NCI-H146 treated with DMSO at 0.1 percent for 48 hours (cell line): Measurements from ENCODE around the gene MAP2K1.
"Not testable (repeated sequence)": the region's sequence is repeated elsewhere in the genome, so short reads cannot be mapped to it uniquely, and the experiment has no call there.

Source experiments
- DNase-seq: peaks from one replicate; lab custom pipeline; 2025; ENCODE audit not compliant: unreplicated experiment; lab: John Stamatoyannopoulos, UW

The MAP2K1 gene

DNA sequence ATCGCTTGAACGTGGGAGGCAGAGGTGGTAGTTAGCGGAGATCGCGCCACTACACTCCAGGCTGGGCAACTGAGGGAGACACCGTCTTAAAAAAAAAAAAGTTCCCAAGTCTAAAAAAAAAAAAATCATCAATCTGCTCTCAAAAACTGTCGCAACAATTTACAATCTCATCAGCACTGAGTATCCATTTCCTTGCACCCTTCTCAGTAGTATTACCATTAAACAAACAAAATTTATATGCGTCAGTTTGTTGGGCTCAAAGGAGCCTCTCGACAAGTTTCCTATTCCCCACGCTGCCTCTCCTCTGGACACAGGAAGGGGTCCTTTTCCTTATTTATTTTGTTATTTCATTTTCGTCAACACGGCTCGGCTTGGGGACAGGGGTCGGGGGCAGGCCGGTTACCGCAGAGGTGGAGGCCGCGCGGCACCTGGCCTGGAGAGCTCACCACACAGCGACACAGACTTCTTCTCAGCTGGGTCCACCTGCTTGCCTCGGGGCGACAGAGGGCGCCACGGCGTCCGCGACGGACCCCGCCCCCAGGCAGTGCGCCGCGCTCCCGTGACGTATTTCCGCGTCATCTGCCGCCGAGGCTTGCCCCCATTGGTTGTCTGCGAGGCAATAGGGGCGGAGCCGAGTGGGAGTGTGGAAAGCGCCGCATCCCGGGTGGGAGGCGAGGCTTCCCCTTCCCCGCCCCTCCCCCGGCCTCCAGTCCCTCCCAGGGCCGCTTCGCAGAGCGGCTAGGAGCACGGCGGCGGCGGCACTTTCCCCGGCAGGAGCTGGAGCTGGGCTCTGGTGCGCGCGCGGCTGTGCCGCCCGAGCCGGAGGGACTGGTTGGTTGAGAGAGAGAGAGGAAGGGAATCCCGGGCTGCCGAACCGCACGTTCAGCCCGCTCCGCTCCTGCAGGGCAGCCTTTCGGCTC lies at the start of gene MAP2K1:
MAP2K1 (plus strand) TSS at position 709 of the 920 bp plus-strand sequence. CDS start 436 bp downstream, outside the sequence.
- DNase-seq, result peak; percentile 88

GRCh38 chr15:66348530-66348929 lies 38.2 kb upstream of the MAP2K1 start:
- not testable (repeated sequence) for DNase-seq

DNA sequence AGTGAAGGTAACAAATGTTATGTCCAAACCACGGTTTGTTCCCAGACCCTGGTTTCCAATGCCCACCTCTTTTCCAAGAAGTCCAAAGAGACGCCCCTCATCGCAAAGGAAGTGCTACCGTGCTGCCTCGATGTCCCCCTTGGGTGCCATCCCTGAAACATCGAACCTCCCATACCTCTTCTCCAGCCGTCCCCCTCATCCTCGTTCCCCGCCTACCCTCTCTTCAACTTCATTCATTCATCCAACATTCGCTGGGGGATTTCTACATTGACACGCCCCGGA lies 30.7 kb upstream of the MAP2K1 start:
- DNase-seq, result no peak

DNA sequence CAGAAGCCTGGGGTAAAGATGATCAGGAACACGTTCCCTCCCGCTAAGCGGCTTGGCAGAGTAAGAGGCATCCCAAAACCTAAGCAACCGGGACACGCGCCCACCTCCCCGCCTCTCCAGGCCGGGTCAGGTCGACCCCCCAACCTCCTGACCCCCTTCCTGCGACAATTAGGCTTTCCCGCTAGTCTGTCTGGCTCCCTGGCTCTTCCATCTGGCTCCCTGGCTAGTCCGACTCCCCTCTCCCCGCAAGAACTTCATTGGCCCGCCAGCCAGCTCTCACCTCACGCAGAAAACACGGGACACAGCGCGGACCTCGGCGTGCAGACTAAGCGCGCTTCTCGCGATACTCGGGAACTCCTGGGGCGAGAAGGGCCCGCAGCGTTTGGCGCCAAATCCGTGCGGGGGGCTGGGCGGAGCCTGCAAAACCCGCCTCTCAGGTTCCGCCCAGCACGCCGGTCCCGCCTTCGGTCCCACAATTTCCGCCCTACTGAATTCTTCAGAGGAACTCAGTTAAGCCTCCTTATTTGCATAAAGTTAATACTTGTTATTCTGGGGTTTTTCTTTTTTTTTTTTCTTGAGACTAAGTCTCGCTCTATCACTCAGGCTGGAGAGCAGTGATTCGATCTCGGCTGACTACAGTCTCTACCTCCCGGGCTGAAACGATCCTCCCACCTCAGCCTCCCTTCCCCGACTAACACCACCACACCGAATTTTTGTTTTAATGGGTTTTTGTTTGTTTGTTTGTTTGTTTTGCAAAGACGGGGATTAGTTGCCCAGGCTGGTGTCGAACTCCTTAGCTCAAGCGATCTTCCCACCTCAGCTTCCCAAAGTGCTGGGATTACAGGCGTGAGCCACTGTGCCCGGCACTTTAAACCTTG lies 30.1 kb upstream of the MAP2K1 start, which contains the start of gene TIPIN:
TIPIN (minus strand) TSS at position 327 of the 878 bp plus-strand sequence. CDS start 3,738 bp downstream, outside the sequence.
- peak; percentile 72 for DNase-seq

DNA sequence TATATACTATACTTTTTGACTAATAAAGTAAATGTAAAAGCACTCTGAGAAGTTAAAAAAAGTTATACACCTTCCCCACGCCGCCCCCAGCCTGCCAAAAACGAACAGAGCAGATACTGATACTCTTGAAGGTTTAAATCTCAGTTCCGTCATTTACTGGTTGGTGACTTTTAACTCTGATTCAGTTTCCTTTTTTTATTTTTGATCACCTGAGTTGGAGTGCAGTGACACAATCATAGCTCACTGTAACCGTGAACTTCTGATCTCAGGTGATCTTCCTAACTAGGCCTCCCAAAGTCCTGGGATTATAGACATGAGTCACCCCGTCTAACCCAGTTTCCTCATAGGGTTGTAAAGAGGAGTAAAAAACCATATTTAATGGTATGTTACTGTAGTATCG lies 27.0 kb upstream of the MAP2K1 start:
- DNase-seq, result no peak

DNA sequence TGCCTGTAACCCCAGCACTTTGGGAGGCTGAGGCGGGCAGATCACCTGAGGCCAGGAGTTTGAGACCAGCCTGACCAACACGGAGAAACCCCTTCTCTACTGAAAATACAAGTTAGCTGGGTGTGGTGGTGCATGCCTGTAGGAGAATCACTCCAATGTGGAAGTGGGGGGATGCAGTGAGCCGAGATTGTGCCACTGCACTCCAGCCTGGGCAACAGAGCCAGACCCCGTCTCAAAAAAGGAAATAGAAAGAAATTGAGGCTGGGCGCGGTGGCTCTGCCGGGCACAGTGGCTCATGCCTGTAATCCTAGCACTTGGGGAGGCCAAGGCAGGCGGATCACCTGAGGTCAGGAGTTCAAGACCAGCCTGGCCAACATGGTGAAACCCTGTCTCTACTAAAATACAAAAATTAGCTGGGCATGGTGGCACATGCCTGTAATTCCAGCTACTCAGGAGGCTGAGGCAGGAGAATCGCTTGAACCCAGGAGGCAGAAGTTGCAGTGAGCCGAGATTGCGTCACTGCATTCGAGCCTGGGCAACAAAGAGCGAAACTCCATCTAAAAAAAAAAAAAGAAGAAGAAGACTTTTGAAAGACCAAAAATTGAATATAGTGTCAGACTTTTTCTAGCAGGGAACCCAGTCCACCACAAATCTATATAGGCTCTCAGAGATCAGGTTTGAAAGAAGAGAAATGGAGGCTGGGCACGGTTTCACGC lies 24.8 kb upstream of the MAP2K1 start:
- DNase-seq, result not testable (repeated sequence)

DNA sequence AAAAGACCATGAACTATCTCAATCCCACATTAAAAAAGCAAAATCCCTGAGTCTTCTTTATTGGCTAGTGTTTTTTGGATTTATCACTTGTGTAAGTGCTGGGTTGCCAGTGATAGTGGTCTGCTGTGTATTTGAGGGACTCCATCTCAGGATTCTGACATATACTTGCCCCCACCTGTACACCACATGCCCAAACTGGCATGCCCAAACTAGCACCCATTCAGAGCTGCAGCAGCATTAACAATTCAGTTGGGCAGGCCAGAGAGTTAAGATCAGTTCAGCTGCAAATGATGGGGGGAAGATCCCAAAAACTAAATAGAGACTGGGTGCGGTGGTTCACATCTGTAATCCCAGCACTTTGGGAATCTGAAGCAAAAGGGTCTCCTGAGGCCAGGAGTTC lies 23.9 kb upstream of the MAP2K1 start:
- no peak for DNase-seq

DNA sequence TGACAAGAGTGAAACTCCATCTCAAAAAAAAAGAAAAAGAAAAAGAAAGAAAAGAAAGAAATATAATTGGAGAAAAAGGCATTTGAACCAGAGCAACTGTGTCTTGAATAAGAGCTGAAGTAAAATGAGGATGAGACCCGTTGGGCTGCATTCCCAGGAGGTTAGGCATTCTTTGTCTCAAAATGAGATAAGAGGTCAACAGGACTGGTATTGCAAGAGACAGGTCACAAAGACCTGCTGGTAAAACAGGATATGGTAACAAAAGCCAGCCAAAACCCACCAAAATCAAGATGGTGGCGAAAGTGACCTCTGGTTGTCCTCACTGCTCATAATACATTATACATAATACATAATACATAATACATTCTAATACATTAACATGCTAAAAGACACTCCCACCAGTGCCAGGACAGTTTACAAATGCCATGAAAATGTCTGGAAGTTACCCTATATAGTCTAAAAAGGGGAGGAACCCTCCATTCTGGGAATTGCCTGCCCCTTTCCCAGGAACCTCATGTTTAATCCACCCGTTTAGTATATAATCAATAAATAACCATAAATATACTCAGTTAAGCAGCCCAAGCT lies 21.7 kb upstream of the MAP2K1 start:
- DNase-seq, result no peak

- DNase-seq, result no peak
Measured at GRCh38 chr15:66369773-66370651, 16.7 kb upstream of the MAP2K1 start.

- DNase-seq, result no peak
Measured at GRCh38 chr15:66374179-66374578, 12.5 kb upstream of the MAP2K1 start.

- DNase-seq, result no peak
Measured at GRCh38 chr15:66378814-66379430, 7.8 kb upstream of the MAP2K1 start.

- DNase-seq, result not testable (repeated sequence)
Measured at GRCh38 chr15:66381376-66381775, 5.3 kb upstream of the MAP2K1 start.

- DNase-seq, result peak; percentile 9
Measured at GRCh38 chr15:66387163-66388042, 691 bp downstream of the MAP2K1 start.

DNA sequence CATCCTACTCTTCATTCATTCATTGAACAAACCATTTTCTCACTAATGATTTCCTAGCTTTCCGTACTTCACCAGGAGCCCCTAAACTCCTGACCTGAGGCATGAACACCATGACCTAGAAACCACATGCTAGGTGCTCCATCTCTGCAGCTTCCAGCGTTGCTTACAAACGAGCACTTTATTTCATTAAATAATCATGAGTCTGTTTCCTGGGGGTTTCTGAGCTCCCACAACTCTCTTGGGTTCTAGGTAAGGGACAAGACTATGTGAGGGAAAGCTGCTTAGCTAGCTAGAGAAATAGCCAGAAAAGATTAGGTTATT lies 1.3 kb downstream of the MAP2K1 start:
- DNase-seq, result no peak

DNA sequence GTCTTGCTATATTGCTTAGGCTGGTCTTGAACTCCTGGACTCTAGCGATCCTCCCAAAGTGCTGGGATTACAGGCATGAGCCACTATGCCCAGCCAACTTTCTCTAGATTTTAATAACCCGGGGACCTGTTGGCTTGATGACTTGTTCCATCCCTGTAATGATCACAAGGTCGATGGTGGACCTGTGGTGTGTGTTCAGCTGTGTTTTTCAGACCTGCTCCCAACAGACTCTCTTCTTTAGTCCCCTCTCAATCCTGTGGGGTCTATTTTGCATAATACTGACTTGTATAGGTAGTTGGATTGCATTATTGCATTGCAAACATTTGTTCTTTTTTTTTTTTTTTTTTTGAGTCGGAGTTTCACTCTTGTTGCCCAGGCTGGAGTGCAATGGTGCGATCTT lies 1.9 kb downstream of the MAP2K1 start:
- no peak for DNase-seq

DNA sequence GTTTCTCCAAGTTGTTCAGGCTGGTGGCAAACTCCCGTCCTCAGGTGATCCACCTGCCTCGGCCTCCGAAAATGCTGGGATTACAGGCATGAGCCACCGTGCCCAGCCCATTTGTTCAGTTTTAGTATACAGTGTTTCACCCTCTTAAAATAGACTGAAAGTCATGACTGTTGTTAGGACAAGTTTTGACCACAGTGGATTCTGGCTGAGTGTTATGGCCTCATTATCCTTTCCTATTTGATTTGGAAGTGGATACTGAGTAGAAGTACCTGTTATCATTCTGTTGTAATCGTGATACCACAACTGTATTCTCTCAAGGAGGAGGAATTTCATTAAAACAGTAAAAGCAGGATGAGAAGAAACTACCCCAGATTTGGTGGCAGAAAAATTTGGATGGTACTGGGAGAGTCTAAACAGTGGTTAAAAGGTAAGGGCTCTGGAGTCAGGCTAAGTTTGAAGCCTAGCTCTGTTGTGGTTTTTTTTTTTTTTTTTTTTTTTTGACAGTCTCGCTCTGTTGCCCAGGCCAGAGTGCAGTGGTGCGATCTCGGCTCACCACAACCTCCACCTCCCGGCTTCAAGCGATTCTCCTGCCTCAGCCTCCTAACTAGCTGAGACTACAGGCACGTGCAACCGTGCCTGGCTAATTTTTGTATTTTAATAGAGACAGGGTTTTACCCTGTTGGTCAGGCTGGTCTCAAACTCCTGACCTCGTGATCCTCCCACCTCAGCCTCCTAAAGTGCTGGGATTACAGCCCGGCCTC lies 2.6 kb downstream of the MAP2K1 start:
- DNase-seq, result no peak

GRCh38 chr15:66389859-66390381 lies 3.2 kb downstream of the MAP2K1 start:
- no peak for DNase-seq

DNA sequence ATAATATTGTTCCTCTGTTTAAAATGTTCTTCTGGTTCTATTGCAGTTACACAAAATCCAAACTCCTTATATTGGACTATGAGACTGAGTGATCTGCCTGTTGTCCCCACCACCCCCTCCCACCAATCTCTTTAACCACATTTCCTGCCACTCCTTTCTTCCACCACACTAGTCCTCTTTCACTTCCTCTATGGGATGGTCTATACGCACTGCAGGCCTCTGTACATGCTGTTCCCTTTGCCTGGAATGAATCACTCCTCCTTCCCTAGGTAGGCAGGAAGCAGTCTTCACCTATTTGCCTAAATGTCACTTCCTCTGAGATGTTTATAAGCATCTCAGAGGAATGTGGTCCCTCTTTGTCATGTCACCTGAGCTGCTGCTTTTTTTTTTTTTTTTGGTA lies 4.0 kb downstream of the MAP2K1 start:
- DNase-seq, result no peak
